SHP77 (cell line): ENCODE measurements around the gene ELOA2.
"Not testable (repeated sequence)": the region's sequence is repeated elsewhere in the genome, so short reads cannot be mapped to it uniquely, and the experiment has no call there.

ENCODE experiments used
- DNase-seq, 2 experiments: peaks; one replicate each; lab custom pipeline; 2025; lab: John Stamatoyannopoulos, UW

ELOA2 gene

GRCh38 chr18:47035156-47035671 lies at the start of gene ELOA2:
Gene ELOA2, minus strand, starts transcription at chr18:47035621. Its CDS starts 357 bp downstream, at chr18:47035264.
- no peak for DNase-seq

- DNase-seq = no peak
These were observed 46.2 kb upstream of the ELOA2 start for GRCh38 chr18:47081578-47081977.

DNA sequence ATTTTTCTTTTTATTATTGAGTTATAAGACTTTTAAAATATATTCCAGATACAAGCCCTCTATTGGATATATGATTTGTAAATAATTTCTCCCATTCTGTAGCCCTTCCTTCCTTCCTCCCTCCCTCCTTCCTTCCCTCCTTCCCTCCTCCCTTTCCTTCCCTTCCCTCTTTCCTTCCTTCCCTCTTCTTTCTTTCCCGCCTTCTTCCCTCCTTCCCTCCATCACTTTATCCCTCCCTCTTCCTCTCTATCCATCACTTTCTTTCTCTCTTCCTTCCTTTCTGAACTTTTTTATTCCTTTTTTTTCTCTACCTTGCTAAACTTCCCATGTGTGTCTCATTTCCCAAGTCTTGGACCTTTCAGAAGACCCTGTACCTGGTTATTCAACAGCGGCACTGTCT lies 45.5 kb upstream of the ELOA2 start:
- no peak for DNase-seq

DNA sequence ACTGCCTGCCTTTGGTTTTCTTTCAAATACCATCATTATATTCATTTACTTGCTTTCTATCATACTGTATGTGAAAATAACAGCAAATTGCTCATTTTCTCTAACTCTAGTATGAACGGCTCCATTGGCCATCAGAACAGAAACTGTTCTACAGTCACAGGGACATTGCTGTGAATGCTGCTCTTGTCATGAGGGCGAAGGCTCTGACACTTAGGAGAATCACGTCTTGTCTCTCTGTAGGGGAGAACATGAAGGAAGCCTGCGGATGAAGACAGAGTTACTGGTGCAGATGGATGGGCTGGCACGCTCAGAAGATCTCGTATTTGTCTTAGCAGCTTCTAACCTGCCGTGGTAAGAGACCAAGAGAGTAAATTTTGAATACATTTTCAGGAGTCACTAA lies 41.7 kb upstream of the ELOA2 start:
- no peak for DNase-seq

DNA sequence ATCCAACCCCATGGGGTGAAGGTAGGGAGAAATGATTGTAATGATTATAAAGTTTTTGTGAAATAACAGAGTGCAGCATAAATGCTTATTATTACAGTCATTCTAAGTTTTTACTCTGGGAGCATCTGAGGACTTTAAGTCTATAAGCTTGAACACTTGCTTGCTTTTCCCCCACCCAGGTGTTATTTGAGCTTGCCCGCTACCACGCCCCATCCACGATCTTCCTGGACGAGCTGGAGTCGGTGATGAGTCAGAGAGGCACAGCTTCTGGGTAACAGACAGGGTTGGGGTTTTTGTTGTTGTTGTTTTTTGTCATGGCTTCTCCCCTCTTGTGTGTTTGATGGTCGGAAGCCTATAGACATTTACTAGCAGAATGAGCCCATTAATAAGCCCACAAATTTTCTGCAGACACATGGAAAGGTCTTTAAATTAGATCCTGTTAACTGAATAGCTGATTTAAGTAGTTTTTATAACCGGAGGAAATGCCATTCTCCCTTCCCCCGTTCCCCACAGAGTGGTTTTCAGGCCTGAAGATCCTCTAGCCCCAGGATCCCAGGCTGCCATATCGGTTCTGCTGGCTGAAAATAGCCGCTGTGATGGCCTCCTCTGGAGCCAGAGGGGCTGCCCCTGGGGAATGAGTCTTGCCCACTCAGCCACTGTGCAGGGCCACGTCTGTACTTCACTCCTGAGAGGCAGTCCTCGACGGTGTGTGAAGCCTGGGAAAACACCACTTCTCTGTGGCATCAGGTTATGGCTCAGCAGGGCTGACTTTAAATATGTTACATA lies 39.9 kb upstream of the ELOA2 start:
- DNase-seq = no peak

GRCh38 chr18:47067648-47068047 lies 32.2 kb upstream of the ELOA2 start:
- DNase-seq = no peak

GRCh38 chr18:47063096-47063495 lies 27.7 kb upstream of the ELOA2 start:
- DNase-seq = no peak

DNA sequence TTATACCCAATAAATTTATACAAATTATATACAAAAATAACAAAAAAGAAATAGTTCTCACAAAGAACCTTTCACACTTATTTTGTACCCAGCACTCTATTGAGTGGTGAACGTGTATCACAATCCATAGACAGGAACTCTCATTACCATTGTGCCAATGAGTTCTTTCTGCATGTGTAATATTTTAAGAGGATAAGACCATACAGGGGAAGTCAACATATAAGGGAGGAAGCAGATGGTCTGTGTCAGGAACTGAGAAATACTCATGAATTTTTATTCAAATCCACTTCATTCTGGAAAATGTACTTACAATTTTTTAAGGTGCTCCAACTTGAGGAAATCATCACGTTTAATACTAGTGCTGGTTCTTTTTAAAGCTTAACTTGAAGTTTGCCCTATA lies 27.1 kb upstream of the ELOA2 start:
- no peak for DNase-seq

DNA sequence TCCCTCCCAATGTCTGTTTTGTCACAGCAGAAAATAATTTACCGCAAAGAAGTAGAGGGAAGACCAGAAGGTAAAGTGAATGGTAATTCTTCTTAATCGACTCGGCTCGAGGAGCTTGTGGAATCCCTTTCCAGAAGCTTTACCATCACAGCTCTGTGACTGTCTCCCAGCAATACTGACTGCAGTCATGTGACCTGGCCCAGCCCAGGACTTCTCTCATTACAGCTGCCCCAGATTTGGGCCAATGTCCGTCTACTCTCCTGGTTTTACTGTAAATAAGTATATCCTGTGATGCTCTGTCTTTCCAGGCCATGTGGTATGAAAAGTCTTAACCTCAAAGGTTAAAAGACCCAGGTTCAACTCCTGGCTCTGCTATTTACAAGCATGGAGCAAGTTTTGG lies 18.9 kb upstream of the ELOA2 start:
- no peak for DNase-seq

GRCh38 chr18:47050468-47050867 lies 15.0 kb upstream of the ELOA2 start:
- peak; percentile 25 to 35 for DNase-seq

DNA sequence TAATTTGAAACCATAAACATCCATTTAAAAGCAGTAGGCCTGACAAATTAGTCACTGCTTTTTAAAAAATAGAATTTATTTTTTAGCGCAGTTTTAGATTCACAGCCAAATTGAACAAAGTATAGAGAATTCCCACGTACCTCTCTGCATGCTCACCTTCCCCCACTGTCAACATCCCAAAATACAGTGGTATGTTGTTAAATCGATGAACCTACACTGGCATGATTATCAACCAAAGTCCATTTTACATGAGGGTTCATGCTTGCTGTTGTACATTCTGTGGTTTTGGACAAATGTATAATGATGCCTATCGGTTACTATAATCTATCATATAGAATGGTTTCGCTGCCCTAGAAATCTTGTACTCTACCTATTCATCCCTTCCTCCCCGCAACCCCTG lies 5.6 kb upstream of the ELOA2 start:
- DNase-seq = no peak

DNA sequence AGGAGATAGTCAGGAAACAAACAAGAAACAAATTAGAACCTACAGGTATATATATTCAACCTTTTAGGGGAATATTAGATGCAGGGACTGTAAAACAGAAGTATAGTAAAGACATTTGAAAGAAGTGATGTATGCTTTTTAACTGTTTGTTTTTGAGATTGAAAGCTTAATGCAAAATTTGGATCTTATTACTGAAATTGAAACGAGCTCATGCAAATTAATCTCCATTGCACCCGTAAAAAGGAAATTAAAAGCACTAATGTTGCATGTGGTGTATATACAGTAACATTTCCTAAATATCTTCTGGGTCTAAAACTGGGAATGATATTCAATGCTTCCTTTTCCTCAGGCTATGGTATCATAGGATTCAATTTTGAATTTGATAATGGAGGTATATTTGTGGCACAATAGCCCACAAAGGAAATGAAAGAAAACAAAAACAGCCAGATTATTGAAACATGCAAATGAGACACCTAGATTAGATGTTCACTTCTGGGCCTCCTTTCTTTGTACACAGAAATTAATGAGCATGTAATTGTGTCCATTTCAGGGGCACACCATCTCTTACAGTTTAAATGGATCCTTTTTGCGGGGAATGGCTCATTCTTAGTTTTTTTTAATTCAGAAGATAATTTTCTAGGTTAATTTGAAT lies 1.6 kb upstream of the ELOA2 start:
- no peak for DNase-seq

DNA sequence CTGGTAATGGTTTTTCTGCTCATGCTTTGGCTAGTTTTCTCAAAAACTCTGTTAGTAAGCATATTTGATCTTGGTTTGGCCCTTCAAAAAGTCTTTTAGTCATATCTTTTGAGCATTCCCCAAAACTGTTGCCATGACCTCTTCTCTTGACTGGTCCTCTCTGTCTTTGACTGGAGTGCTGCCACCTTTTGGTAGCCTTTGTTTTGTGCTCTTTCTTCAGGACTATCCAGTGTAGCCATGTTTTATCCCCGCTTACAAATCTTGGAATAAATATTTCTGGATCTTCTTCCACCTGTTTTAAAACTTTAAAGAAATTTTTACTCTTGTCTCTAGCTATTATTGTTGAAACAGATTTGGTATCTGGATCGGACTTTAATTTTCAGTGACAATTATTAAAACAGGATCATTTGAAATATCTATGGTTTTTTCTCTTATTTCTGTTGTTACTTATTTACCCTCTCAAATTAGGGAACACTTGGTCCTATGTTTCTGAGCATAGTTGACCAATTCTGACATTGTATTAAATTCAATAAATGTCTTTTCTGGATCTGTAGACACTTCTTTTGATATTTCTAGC lies 965 bp upstream of the ELOA2 start:
- DNase-seq = peak; percentile 1 to 20

DNA sequence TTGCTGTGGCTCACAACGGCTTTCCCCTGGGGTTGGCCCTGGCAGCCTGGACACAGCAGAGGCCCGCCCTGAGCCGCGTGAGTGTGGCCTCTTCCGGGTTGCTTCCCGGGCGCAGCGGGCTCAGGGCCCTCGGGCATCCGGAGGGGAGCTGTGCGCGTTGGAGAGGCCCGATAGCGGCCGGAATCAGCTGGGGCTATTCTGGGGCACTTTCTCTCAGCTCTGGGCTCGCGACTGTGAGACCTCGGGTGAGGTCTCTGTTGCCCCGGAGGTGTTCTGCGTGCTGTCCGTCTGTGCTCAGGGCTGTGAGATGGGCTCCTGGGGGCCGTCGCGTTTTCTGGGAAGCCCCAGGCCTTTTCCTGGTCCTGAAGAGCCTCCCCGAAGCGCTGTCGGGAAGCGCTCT lies 830 bp downstream of the ELOA2 start:
- DNase-seq = not testable (repeated sequence)

DNA sequence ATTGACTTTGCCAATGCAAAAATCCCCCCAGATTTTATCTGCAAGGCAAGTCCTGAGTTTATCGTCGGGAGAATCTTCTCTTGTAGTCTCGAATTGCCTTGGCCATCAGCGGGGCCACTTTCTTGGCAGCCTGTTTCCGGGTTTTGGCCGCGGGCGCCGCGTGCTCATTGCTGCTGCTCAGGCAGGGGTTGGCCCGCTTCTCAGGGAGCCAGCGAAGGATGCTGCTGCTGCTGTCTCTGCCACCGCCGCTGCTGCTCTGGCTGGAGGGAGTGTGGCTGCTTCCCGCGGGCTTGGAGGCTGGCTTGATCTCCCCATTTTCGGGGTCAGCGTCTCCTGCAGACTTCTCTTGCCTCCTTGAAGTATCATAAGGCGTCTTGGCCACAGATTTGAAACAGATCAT lies 2.5 kb downstream of the ELOA2 start:
- no peak for DNase-seq

DNA sequence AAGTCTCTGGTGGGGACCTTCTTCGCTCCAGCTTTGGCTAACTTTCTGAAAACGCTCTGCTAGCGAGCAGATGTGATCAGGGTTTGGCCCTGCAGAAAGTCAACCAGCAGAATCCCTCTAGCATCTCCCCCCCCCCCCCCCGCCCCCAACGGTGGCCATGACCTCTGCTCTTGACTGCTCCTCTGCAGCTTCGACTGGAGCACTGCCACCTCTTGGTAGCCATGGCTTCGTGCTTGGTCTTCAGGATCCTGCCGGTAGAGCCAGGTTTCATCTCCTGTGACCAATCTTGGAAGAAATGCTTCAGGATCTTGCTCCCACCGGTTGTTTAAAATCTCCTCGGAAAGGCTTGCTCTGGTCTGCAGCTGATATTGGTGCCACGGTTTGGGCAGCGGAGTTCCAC lies 4.5 kb downstream of the ELOA2 start:
- not testable (repeated sequence) for DNase-seq

- not testable (repeated sequence) for DNase-seq
These were observed 5.6 kb downstream of the ELOA2 start for GRCh38 chr18:47029684-47030353.

GRCh38 chr18:47028738-47029137 lies 6.7 kb downstream of the ELOA2 start:
- not testable (repeated sequence) for DNase-seq

GRCh38 chr18:47025557-47026174 lies 9.8 kb downstream of the ELOA2 start:
- DNase-seq = not testable (repeated sequence)

DNA sequence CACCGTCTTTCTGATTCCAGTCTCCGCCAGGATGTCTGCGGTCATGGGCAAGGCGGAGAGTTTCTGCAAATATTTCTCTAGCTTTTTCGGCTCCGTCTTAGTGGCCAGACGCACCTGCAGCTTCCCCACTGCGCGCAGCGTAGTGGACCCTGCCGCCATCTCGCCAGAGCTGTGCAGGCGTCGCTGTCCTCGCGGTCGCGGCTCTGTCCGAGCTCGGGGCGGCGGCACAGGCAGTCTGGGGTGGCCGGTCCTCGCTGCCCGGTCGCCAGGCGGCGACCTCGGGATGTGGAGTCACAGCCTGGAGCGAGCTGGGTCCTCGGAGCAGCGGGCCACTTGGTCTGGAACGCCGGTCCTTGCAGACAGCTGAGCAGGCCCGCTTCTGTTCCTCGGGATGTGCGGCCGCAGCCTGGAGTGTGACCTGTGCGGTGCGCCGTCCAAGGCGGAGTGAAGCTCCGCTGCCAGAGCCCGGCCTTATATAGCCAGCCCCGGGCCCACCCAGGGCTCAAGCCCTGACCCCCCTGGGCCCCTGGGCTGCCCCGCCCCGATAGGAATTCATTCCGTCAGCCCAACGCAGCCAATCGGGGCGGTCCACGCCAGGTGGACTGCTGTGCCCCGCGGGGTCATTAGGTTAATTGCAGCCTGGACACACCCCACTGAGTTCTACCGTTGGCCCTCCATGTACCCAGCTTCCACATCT lies 11.5 kb downstream of the ELOA2 start:
- not testable (repeated sequence) for DNase-seq

GRCh38 chr18:47022821-47023220 lies 12.6 kb downstream of the ELOA2 start:
- DNase-seq = not testable (repeated sequence)
